Astrocyte (in vitro differentiated cells and primary cell): ENCODE data around the gene NSD2. TPM values are rescaled to one million over a fixed set of nuclear protein-coding genes. Genes with fewer than 3 reads are reported as not detected.

ENCODE experiments used
- DNase-seq: peaks from one replicate; pipeline ENCODE4 v3.0.0-alpha.2; 2010; ENCODE audit warnings: low read depth
- FAIRE-seq: peaks from 2 replicates; lab custom pipeline; 2011; peaks lifted over from hg19 to GRCh38; lab: Jason Lieb, UNC
- H2AFZ ChIP-seq: 2 replicates; pipeline ENCODE4 v1.6.0; 2012; ENCODE audit warnings: low read depth, low read length, inconsistent platforms
- H3K27ac ChIP-seq: 2 replicates; pipeline ENCODE4 v1.5.1; 2011; ENCODE audit warnings: low read depth, low read length, inconsistent platforms
- H3K27me3 ChIP-seq: 2 replicates; pipeline ENCODE4 v1.6.0; 2011; ENCODE audit warnings: low read length, inconsistent platforms; ENCODE audit not compliant: insufficient read depth
- H3K36me3 ChIP-seq: 2 replicates; pipeline ENCODE4 v1.5.1; 2011; ENCODE audit warnings: low read length, inconsistent platforms; ENCODE audit not compliant: insufficient read depth
- H3K4me1 ChIP-seq: 2 replicates; pipeline ENCODE4 v1.5.1; 2011; ENCODE audit warnings: low read length, inconsistent platforms; ENCODE audit not compliant: insufficient read depth
- H3K4me2 ChIP-seq: 2 replicates; pipeline ENCODE4 v1.6.0; 2012; ENCODE audit warnings: low read length, inconsistent platforms
- H3K4me3 ChIP-seq: 2 replicates; pipeline ENCODE4 v1.5.1; 2011; ENCODE audit warnings: low read depth, mild to moderate bottlenecking, low read length, inconsistent platforms; ENCODE audit not compliant: insufficient read depth
- H3K79me2 ChIP-seq: 2 replicates; pipeline ENCODE4 v1.6.0; 2012; ENCODE audit warnings: mild to moderate bottlenecking, low read length, inconsistent platforms; ENCODE audit not compliant: insufficient read depth
- H3K9ac ChIP-seq: 2 replicates; pipeline ENCODE4 v1.6.0; 2012; ENCODE audit warnings: mild to moderate bottlenecking, low read length, inconsistent platforms
- H3K9me3 ChIP-seq: 2 replicates; pipeline ENCODE4 v1.5.1; 2012; ENCODE audit warnings: low read depth, mild to moderate bottlenecking, low read length, inconsistent platforms; ENCODE audit not compliant: insufficient read depth
- H4K20me1 ChIP-seq: 2 replicates; pipeline ENCODE4 v1.6.0; 2012; ENCODE audit warnings: low read length, inconsistent platforms; ENCODE audit not compliant: insufficient read depth
- H3K27ac Mint-ChIP-seq: one replicate; pipeline ENCODE4 v1.8.0; 2021; ENCODE audit warnings: mild to moderate bottlenecking, mixed read lengths; ENCODE audit not compliant: unreplicated experiment
- H3K27me3 Mint-ChIP-seq: one replicate; pipeline ENCODE4 v1.8.0; 2021; ENCODE audit warnings: low read depth, mixed read lengths; ENCODE audit not compliant: unreplicated experiment
- H3K36me3 Mint-ChIP-seq: one replicate; pipeline ENCODE4 v1.8.0; 2021; ENCODE audit warnings: low read depth, mixed read lengths; ENCODE audit not compliant: unreplicated experiment
- H3K4me1 Mint-ChIP-seq: one replicate; pipeline ENCODE4 v1.8.0; 2021; ENCODE audit warnings: low read depth, mixed read lengths; ENCODE audit not compliant: unreplicated experiment
- H3K4me3 Mint-ChIP-seq: one replicate; pipeline ENCODE4 v1.8.0; 2021; ENCODE audit warnings: mild to moderate bottlenecking, moderate library complexity, mixed read lengths; ENCODE audit not compliant: unreplicated experiment
- H3K9me3 Mint-ChIP-seq: one replicate; pipeline ENCODE4 v1.8.0; 2021; ENCODE audit warnings: mild to moderate bottlenecking, mixed read lengths; ENCODE audit not compliant: unreplicated experiment
- EZH2 ChIP-seq: IDR thresholded peaks from 2 replicates; pipeline ENCODE4 v1.6.1; 2012; ENCODE audit warnings: mild to moderate bottlenecking, low read length, inconsistent platforms; ENCODE audit not compliant: insufficient read depth
- total RNA-seq: library from RNA; stranded (reverse); gene quantifications from 2 replicates; pipeline ENCODE4 v1.2.1, GENCODE V29; 2021
- TF ChIP-seq, protein P1 (sequence below): IDR thresholded peaks from 2 replicates; pipeline ENCODE4 v1.5.1; 2011; ENCODE audit warnings: low read depth, mild to moderate bottlenecking, inconsistent platforms, low read length, moderate library complexity; ENCODE audit not compliant: insufficient read depth

The NSD2 gene
- total RNA-seq, 1 donor from 2014 or later: 31.3 TPM

DNA sequence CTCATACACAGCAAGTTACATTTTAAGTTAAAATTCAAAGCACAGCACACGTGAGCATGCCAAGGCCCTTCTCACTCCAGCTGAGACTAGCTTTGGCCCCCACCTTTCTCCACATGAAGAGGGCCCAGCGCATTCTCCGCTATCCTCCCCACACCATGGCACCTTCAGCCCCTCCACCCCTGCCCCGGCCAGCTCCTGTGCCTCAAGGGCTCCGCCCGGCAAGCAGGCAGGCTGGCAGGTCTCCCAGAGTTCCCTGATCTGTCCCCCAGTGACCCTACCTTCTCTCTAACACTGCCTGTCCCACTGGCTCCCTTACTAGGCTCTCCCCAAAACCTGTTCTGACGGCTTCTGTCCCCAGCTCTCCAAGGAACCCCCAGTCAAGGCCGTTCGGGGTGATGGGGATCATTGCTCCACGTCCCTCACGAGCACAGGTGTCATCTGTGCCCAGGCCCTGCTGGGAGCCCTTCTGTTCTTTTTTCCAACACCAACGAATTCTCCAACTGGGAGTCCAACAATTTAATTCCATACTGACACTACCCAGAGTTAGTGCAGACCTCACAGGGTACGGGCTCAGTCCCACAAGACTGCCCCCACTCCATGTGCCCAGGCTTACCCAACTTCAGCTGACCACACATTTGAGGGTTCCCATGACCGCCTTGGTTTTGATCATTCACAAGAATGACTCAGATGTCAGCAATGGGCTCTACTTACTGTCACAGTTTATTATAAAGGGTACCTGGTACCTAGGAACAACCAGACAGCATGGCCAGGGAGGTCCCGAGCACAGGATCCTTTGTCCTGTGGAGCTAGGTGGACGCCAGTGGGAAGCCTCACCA, 19.4 kb upstream of the NSD2 start:
- Histone ChIP-seq H3K27me3 (no peaks in the 10 kb centered on the region), H3K9ac (no peak overlapping the region), H3K36me3 (peaks cover 7% of the 10 kb centered on the region), H3K79me2 (peaks cover 76% of the 10 kb centered on the region), H3K4me2 (no peak overlapping the region), H3K4me1 (peaks cover 7% of the 10 kb centered on the region), H3K27ac (no peak overlapping the region), H4K20me1 (peaks cover 61% of the 10 kb centered on the region), H3K9me3 (no peaks in the 10 kb centered on the region), H2AFZ (no peak overlapping the region), H3K4me3 (no peak overlapping the region)
- Mint-ChIP-seq H3K9me3 (no peaks in the 10 kb centered on the region), H3K27ac (no peak overlapping the region), H3K4me3 (no peak overlapping the region), H3K4me1 (peaks cover 13% of the 10 kb centered on the region), H3K27me3 (no peaks in the 10 kb centered on the region), H3K36me3 (peaks cover 6% of the 10 kb centered on the region)
- TF ChIP-seq EZH2: no peak
- TF ChIP-seq, protein P1, sequence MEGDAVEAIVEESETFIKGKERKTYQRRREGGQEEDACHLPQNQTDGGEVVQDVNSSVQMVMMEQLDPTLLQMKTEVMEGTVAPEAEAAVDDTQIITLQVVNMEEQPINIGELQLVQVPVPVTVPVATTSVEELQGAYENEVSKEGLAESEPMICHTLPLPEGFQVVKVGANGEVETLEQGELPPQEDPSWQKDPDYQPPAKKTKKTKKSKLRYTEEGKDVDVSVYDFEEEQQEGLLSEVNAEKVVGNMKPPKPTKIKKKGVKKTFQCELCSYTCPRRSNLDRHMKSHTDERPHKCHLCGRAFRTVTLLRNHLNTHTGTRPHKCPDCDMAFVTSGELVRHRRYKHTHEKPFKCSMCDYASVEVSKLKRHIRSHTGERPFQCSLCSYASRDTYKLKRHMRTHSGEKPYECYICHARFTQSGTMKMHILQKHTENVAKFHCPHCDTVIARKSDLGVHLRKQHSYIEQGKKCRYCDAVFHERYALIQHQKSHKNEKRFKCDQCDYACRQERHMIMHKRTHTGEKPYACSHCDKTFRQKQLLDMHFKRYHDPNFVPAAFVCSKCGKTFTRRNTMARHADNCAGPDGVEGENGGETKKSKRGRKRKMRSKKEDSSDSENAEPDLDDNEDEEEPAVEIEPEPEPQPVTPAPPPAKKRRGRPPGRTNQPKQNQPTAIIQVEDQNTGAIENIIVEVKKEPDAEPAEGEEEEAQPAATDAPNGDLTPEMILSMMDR: no peak
- FAIRE-seq (no peak), DNase-seq (no peak)

DNA sequence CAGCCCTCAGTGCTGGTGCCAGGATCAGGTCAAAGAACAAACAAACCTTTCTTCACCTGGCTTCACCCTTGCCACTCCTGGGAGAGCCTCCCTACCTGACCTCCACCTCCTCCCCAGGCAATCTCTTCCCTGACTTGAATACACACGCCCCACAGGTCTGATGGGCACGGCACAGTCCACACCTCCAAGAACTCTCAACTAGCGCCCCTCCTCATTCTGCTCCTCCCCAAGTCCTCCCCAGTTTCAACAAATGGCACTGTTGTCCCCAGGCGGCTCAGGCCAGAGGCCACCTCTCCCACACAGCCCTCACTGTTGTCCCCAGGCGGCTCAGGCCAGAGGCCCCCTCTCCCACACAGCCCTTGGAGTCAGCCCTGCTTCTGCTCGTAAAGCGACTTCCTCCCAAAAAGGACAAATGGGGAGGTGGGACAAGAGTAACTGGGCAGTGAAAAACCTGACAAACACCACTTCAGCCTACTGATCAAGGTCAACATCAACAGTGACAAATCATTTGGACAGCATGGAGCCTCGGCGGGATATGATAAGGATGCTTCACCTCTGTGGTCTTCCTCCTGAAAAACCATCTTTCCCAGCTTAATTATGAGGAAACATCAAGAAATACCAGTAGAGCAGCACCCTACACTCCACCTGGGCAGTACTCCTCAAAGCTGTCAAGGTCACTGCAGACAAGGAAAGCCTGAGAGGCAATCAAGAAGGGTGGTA, 18.1 kb upstream of the NSD2 start:
- Mint-ChIP-seq H3K4me3 (peak overlapping the region; percentile 66), H3K27ac (no peak overlapping the region), H3K36me3 (peaks cover 4% of the 10 kb centered on the region), H3K4me1 (peaks cover 13% of the 10 kb centered on the region), H3K9me3 (no peaks in the 10 kb centered on the region), H3K27me3 (no peaks in the 10 kb centered on the region)
- H3K4me3 ChIP-seq: no peak overlapping the region
- FAIRE-seq: no peak
- no peaks in the 10 kb centered on the region for H3K27me3 ChIP-seq
- peaks cover 85% of the 10 kb centered on the region for H3K79me2 ChIP-seq
- H4K20me1 ChIP-seq: peaks cover 61% of the 10 kb centered on the region
- no peak overlapping the region for H3K27ac ChIP-seq
- H3K4me2 ChIP-seq: no peak overlapping the region
- DNase-seq: no peak
- H3K4me1 ChIP-seq: peaks cover 14% of the 10 kb centered on the region
- H3K9me3 ChIP-seq: no peaks in the 10 kb centered on the region
- no peak overlapping the region for H3K9ac ChIP-seq
- H3K36me3 ChIP-seq: peaks cover 5% of the 10 kb centered on the region
- no peak overlapping the region for H2AFZ ChIP-seq
- TF ChIP-seq EZH2: no peak
- TF ChIP-seq, protein P1: no peak
